Mesothelial cell of epicardium (in vitro differentiated cells): Measurements from ENCODE around the gene SLC9A4. TPM values are rescaled to one million over a fixed set of nuclear protein-coding genes. Genes with fewer than 3 reads are reported as not detected.

Experiments used
- DNase-seq, 2 experiments: peaks; one replicate each; pipeline ENCODE4 v3.0.0; 2021; ENCODE audit warnings: low spot score in 2 of 2; ENCODE audit not compliant: unreplicated experiment in 2 of 2
- H3K27ac Mint-ChIP-seq: 2 replicates; pipeline ENCODE4 v1.8.0; 2021; ENCODE audit warnings: mixed read lengths
- H3K27me3 Mint-ChIP-seq: 2 replicates; pipeline ENCODE4 v1.8.0; 2021; ENCODE audit warnings: low read depth, mixed read lengths
- H3K36me3 Mint-ChIP-seq: 2 replicates; pipeline ENCODE4 v1.8.0; 2021; ENCODE audit warnings: mixed read lengths
- H3K4me1 Mint-ChIP-seq: 2 replicates; pipeline ENCODE4 v1.8.0; 2021; ENCODE audit warnings: mixed read lengths
- H3K4me3 Mint-ChIP-seq: 2 replicates; pipeline ENCODE4 v1.8.0; 2021; ENCODE audit warnings: mild to moderate bottlenecking, moderate library complexity, mixed read lengths
- H3K9me3 Mint-ChIP-seq: 2 replicates; pipeline ENCODE4 v1.8.0; 2021; ENCODE audit warnings: mixed read lengths
- CTCF ChIP-seq: fragments of 200-600 bp; sonication (generic); IDR thresholded peaks from one replicate; pipeline ENCODE4 v1.5.0; 2021; ENCODE audit warnings: antibody characterized with exemption; ENCODE audit not compliant: unreplicated experiment
- total RNA-seq: library from RNA; stranded (reverse); gene quantifications from 3 replicates; pipeline ENCODE4 v1.2.1, GENCODE V29; 2021

Gene SLC9A4
- total RNA-seq, 1 donor from 2014 or later: 0.07 TPM

- TF ChIP-seq CTCF: no peak
- no peak for DNase-seq
- no peaks in the 10 kb centered on the region for H3K27me3 Mint-ChIP-seq
Observed at GRCh38 chr2:102487761-102488462, 14.9 kb downstream of the SLC9A4 start.

GRCh38 chr2:102489646-102490045 lies 16.6 kb downstream of the SLC9A4 start:
- TF ChIP-seq CTCF: no peak
- Mint-ChIP-seq H3K27ac (no peak overlapping the region), H3K9me3 (peaks cover 8% of the 10 kb centered on the region), H3K4me3 (no peak overlapping the region), H3K36me3 (no peaks in the 10 kb centered on the region), H3K27me3 (no peaks in the 10 kb centered on the region), H3K4me1 (peaks cover 8% of the 10 kb centered on the region)
- DNase-seq: no peak

More at GRCh38 chr2:102487761-102488462, 14.9 kb downstream of the SLC9A4 start:
- Mint-ChIP-seq H3K36me3 (no peaks in the 10 kb centered on the region), H3K27ac (peak overlapping the region; percentile 26), H3K4me1 (peaks cover 8% of the 10 kb centered on the region), H3K4me3 (no peak overlapping the region), H3K9me3 (peaks cover 3% of the 10 kb centered on the region)

DNA sequence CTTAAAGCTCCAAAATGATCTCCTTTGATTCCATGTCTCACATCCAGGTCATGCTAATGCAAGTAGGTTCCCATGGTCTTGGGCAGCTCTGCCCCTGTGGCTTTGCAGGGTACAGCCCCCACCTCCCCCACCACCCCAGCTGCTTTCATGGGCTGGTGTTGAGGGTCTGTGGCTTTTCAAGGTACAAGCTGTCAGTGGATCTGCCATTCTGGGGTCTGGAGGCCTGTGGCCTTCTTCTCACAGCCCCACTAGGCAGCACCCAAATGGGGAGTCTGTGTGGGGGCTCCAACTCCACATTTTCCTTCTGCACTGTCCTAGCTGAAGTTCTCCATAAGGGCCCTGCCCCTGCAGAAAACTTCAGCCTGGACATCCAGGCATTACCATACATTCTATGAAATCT lies 19.0 kb downstream of the SLC9A4 start:
- no peak for TF ChIP-seq CTCF
- Mint-ChIP-seq H3K4me1 (peaks cover 8% of the 10 kb centered on the region), H3K36me3 (no peaks in the 10 kb centered on the region), H3K9me3 (peaks cover 18% of the 10 kb centered on the region), H3K27me3 (no peaks in the 10 kb centered on the region), H3K4me3 (no peak overlapping the region), H3K27ac (no peak overlapping the region)
- no peak for DNase-seq

GRCh38 chr2:102494570-102494969 lies 21.5 kb downstream of the SLC9A4 start:
- Mint-ChIP-seq H3K27me3 (no peaks in the 10 kb centered on the region), H3K4me3 (no peak overlapping the region), H3K36me3 (no peaks in the 10 kb centered on the region), H3K27ac (no peak overlapping the region), H3K4me1 (no peaks in the 10 kb centered on the region), H3K9me3 (peaks cover 18% of the 10 kb centered on the region)
- DNase-seq: no peak
- no peak for TF ChIP-seq CTCF

- peaks cover 14% of the 10 kb centered on the region for H3K9me3 Mint-ChIP-seq
- no peak for TF ChIP-seq CTCF
- no peaks in the 10 kb centered on the region for H3K36me3 Mint-ChIP-seq
- no peak overlapping the region for H3K4me3 Mint-ChIP-seq
- no peaks in the 10 kb centered on the region for H3K27me3 Mint-ChIP-seq
- H3K27ac Mint-ChIP-seq: no peak overlapping the region
- H3K4me1 Mint-ChIP-seq: no peaks in the 10 kb centered on the region
- no peak for DNase-seq
Observed at GRCh38 chr2:102498414-102498813, 25.4 kb downstream of the SLC9A4 start.
